ENCODE data around the gene UCKL1.
"Not testable (repeated sequence)": the region's sequence is repeated elsewhere in the genome, so short reads cannot be mapped to it uniquely, and the experiment has no call there.

Gene UCKL1

DNA sequence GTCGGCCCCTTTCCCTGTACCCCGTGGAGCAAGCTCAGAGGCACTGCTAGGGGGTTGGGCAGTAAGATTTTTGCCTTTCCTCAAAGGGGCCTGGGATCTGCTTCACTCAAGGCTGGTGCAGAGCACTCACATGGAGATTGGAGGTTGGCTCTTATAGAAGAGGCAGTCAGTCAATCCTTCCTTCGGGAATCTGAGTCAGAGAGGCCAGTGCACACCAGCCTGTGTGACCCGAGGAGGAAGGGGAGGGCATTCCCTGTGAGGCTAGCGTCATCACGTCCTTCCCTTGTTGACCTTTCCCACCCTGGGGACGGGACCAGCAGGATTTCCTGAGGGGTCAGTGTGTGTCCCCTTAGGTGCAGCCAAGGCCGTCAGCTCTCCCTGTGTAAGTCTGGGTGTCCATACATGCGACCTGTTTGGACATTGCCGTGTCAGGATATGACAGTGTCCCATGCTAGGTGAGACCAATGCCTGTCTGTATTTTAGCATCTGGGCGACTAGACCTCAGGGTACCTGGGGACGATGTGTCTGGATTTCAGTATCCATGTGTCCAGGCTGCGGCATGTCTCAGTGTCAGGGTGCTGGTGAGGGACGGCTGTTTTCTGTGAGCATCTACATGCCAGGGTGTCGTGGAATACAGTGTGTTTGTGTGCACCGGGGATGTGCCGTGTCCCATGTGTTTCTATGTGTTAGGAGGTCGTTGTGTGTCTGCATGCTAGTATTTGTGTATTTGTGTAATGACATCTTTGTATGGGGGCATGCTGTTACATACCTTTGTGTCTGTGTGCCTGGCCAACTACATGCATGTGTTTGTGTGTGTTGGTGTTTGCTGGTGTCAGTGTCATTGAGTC, 16.3 kb upstream of the UCKL1 start:
- DNase-seq: no peak

DNA sequence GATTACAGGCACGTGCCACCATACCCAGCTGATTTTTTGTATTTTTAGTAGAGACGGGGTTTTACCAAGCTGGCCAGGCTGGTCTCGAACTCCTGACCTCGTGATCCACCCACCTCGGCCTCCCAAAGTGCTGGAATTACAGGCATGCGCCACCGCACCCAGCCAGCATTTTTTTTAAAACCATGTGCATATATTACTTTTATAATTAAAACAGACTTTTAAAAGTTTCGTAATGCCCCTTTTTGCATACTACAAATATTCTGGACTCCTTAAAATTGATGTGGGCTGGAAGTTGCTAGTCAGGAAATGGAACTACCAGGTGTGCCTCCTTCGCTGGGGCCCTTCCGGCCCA, 15.7 kb upstream of the UCKL1 start:
- DNase-seq: not testable (repeated sequence)

DNA sequence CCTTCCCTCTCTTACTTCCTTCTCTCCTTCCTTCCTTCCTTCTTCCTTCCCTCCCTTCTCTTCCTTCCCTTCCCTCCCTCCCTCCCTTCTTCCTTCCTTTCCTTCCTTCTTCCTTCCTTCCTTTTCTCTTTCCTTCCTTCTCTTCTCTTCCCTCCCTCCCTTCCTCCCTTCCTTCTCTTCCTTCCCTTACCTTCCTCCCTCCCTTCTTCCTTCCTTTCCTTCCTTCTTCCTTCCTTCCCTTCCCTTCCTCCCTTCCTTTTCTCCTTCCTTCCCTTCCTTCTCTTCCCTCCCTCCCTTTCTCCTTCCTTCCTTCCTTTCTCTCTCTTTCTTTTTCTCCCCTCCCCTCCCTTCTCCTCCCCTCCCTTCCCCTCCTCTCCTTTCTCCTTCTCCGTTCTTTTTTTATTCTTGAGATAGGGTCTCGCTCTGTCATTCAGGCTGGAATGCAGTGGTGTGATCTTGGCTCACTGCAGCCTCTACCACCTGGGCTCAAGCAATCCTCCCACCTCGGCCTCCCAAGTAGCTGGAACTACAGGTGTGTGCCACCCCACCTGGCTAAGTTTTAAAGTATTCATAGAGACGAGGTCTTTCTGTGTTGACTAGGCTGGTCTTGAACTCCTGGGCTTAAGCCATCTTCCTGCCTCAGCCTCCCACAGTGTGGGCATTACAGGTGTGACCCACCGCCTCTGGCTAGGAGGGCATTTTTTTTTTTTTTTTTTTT, 14.7 kb upstream of the UCKL1 start:
- no peak for DNase-seq

DNA sequence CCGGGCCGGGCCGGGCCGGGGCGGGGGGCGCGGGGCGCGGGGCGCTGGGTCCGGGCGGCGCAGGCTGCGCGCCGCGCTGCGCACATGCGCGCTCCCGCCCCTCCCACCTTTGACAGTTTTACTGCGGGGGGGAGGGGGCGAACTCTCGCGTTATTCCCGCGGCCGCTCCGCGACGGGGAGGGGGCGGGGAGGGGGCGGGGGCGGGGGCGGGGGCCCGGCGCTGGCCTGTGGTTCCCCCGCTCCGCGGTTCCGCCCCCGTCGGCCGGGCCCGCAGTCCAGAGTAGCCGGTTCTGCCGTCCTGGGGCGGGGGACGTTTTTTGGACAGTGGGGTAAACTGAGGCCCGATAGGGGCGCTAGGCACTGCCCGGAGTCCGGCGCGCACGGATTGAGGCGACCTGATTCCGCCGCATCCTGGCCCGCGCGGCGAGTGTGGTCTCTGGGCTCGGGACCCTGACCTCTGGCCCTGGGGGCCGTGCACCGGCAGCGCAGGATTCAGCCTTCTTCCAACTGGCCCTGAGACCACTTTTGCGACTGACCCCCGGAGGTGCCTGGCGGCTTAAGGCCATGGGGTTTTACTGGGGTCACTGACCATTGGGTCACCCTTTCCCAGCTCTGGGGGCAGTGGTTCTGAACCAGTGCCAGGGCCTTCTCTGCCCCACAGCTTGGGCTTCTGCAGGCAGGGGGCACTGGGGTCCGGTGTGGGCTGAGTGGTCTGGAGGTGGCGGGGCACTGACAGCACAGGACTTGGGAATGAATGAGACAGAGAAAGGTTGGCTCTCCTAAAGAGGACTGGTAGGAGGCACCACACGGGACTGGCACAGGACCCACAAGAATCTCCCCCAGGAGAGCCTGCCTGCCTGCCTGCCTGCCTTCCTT, 13.9 kb upstream of the UCKL1 start, which contains the start of gene ZNF512B:
Gene ZNF512B, minus strand, starts transcription at position 93 of the 876 bp plus-strand sequence. CDS start 1,980 bp downstream, outside the sequence.
- DNase-seq: no peak

DNA sequence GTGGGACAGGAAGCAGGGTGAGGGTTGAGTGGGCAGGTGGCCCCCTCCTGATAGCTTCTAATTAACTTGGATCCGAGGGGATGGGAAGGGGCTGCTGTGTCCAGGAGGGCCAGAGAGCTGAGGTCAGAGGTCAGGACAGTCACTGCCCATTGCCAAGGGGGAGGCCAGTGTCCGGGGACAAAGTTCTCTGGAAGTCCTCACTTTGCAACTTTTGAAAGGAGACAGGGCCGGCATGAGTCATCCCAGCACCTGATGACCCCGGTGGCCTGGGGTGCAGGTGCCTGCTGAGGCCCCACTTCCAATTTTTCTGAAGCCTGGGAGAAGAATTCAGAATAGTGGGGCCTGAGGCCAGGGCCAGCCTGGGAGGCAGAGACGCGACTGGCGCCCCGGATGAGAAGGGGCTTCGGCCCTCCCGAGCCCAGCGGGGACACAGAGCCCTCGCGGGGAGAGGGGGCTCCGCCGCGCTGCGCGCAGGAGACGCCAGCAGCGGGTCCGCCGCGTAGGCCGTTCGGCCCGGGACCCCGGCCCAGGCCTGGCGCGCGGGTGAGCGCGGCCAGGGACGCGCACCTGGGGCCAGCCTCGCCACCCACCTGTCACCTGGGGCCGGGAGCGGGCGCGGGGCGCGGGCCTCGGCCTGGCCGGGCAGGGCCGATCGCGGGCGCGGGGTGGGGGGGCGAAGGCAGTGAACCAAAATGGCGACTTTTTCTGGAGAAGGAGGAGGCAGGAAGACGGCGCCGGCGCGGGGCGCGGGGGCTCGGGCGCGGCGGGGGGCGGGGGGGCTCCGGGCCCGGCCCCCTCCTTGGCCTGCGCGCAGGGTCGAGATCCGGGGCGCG, 12.9 kb upstream of the UCKL1 start:
- DNase-seq: no peak

DNA sequence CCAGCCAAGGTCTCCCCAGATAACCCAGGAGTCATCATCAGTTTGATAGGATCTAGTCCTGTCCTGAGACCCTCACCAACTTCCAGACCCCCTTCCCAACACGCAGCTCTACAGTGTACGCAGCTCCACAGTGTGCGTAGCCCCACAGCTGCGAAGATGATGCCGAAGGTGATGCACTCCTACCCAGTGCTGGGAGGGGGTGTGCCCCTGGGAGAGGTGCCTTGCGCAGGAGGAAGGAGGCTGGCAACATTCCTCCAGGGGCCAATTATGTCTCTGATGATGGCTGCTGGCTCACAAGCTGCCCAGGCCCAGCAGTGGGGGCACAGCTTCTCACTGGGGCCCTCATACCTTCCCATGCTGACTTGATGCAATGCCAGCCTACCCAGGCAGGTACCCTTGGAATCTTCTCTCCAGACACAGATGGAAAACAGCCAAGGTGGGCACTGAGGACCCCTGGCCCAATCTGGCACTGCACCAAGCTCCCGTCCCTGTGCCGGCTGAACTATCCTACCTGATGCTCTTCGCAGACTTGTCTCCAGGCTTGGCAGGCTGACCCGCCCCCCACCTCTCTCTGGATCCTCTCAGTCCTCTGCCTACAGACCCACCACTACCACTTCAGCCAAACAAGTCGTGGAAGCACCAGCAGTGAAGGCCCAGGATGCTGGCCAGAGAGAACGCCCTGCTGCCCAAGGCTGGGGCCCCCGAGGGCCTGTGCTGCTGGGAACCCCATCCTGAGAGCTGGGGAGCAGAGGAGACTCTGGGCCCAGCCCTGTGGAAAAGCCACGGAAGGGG, 12.1 kb upstream of the UCKL1 start:
- no peak for DNase-seq

DNA sequence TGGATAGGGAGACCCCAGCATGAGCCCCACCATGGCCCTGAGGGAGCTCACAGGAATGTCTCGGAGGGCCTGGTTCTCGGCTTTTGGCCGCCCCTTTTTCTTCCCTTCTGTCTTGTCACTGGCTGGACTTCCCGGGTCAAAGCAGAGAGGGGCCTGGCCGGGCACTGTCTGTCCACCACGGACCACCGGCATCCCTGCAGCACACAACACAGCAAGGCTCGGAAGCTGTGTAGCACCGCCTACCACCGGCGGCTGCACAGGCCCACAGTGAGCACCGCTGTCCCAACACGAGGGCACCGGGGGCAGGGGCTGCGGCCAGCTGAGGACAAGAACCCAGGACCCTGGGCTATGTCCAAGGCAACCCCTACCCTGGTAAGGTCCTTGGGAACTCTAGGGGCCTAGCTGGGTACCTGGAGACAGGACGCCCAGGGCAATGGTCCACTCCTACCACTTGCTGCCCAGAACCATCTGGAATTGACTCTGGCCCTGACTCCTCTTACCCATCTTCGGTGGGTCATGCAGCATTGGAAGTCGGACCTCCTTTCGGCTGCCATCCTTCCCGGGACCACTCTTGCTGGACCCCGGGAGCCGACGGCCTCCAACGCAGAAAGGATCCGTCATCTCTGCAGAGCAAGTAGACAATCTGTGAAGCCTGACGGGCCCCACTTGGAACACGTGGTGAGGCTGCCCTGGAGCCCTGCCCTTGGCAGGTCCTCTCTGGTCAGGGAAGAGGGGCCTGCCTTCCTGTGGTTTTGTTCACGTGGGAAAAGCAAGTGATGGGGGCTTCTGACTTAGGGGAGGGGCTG, 11.3 kb upstream of the UCKL1 start:
- DNase-seq: no peak

DNA sequence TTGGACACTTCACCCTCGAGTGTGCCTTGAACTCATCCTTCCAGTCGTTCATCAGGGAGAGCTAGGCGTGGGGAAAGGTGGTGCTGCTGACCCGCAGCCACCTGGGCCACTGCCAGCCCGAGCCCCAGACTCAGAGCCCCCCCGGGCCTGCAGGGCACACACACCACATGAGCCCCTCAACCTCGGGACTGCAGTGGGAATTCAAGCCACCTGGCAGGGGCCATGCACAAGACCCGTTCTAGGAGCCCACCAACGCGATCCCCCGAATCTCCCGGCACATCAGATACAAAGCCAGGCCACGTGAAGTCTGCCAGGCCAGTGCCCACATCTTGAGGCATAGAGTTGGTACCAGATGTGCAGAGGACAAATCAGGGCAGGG, 10.7 kb upstream of the UCKL1 start:
- no peak for DNase-seq

DNA sequence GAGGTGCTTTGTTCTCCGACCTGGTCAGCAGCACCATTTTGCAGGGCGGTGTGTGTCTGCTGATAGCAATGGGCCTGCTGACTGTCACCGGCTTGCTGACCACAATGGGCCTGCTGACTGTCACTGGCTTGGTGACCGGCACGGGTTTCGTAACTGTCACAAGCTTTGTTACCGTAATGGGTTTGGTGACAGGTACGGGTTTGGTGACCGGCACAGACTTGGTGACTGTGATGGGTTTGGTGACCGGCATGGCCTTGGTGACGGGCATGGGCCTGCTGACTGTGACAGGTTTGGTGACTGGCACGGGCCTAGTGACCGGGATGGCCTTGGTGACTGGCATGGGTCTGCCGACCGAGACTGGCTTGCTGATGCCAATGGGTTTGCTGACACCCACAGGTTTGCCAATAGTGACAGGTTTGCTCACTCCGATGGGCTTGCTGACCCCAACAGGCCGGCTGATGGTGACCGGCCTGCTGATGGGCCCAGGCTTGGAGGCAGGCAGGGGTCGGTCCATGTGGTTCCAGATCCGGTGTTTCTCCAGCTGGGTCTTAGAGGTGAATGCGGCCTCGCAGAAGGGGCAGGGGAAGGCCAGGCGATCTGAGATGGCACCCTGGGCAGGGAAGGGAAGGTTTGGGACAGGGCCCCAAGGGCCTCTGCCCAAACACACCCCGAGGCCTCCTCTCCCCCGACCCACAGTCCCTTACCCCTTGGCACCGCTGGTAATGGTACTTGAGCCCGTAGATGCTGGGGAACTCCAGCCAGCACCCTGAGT, 10.1 kb upstream of the UCKL1 start:
- DNase-seq: no peak

DNA sequence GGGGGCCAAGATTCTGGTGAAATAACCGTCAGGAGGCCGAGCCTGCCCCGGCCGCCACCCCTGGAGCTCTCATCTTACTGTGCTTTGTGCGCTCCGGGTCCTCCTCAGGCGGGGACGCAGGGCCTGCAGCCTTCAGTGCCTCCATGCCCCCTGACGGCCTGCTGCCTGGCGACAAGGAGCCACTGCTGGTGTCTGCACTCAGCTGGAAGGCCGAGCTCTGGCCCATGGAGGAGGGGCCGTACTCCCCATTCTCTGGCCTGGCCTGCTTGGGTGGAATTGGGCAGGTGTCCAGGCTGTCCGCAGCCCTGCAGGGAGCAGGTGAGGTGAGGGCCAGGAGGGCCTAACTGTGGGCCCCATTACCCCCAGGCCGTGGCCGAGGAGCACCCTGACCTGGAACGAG, 8.2 kb upstream of the UCKL1 start:
- DNase-seq: no peak

DNA sequence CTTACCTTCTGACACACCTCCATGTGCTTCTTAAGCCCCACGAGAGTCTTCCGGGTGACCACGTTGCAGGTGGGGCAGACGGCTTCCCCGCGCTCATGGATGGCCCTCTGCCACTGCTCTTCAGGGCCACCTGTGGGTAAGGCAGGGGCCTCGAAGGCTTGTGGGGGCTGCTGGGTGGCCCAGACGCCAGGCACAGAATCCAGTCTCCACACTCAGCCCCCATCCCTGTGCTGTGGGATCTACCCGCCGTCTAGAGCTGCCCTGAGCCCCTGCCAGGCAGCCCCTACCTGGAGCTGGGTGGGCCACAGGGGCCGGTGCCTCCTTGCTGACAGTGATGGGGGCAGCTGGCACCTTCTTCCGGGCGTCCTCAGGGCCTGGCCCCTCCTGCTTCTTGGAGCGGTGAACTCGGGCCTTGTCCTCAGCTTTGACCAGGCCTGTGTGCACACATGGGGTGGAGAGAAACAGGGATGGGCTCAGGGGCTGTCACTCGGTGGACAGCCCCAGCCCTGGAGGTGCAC, 7.6 kb upstream of the UCKL1 start:
- DNase-seq: no peak

DNA sequence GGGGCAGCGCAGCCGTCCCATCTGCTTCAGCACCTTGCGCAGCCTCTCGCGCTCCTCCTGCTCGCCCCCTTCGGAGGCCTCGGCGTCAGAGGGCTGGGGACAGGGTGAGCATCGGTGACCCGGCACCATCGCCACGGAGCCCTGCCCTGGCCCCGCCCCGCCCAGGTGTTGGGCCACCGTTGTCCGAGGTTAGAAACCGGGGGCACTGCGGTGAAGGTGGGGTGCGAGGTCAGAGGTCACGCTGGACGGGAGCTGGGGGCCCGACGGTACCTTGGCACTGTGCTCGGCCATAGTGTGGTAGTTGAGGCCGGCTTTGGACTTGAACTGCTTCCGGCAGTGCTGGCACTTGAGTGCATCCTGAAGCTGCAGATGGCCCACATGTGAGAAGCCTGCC, 7.1 kb upstream of the UCKL1 start:
- no peak for DNase-seq

DNA sequence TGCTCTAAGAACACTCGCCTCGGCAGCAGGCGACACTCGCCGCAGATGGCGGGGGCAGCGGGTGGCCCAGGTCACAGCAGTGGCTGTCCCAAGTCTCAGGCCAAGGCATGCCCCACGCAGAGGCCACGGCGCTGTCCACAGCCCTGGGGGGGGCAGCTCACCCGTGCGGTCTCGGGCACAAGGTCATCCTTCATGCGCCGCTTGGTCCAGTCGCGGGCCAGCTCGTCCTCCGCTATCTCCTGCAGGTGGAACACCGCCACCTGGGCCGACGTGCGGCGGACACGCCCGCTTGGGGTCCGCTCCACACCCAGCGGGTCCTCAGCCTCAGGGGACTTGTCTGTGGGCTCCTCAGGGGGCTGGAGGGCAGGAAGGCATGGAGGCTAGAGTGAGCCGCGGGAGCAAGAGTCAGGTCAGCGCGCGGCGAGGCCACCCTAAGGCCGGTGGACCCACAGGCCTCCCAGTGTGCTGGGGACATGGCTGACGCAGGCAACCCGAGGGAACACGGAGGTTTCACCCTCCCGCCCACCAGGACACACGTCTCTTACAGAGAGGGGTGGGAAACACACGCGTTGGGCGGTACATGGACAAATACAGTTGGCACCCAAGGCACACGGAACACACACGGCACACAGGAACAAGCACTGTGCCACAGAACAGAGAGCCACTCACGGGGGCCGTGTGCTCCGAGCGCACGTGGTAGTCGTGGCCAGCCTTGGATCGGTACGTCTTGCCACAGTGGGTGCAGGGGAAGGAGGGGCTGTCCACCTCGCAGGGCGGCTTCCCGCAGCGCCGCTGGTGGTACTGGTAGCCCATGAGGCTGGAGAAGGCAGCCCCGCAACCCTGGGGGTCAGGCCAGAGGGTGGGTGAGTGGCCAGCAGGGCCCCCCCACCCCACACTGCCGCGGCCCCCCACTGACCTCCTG, 6.5 kb upstream of the UCKL1 start:
- no peak for DNase-seq

DNA sequence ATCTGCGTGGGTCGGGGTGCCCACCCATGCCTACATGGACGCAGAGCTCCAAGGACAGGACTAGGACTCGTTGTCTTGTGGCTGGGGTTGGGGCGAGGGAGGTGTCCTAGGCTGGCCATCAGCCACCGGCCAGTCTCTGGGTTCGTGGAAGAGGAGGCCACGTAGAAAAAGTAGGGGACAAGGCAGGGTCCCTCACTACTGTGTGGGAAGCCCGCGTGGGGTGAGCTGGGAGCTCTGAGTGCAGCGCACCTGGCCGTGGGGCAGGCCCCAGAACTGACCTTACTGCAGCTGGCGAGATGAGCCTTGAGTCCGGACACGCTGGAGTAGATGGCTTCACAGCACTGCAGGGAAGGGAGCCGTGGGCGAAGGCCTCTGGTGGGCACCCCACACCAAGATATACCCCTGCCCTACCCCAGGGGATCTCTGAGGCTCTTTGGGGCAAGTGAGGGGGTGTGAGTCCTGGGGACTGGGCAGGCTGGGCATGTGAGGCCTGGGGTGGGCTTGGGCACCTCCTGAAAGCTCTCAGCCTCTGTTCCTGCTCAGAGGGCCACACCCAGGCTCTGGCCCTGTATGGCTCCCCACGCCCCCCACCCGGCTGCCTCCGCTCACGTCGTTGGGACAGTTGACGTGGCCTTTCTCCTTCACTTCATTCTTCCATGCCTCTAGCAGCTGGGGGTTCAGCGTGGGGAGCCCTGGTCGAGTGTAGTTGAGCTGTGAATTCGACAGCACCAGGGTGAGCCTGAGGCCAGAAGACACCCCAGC, 5.6 kb upstream of the UCKL1 start:
- no peak for DNase-seq

DNA sequence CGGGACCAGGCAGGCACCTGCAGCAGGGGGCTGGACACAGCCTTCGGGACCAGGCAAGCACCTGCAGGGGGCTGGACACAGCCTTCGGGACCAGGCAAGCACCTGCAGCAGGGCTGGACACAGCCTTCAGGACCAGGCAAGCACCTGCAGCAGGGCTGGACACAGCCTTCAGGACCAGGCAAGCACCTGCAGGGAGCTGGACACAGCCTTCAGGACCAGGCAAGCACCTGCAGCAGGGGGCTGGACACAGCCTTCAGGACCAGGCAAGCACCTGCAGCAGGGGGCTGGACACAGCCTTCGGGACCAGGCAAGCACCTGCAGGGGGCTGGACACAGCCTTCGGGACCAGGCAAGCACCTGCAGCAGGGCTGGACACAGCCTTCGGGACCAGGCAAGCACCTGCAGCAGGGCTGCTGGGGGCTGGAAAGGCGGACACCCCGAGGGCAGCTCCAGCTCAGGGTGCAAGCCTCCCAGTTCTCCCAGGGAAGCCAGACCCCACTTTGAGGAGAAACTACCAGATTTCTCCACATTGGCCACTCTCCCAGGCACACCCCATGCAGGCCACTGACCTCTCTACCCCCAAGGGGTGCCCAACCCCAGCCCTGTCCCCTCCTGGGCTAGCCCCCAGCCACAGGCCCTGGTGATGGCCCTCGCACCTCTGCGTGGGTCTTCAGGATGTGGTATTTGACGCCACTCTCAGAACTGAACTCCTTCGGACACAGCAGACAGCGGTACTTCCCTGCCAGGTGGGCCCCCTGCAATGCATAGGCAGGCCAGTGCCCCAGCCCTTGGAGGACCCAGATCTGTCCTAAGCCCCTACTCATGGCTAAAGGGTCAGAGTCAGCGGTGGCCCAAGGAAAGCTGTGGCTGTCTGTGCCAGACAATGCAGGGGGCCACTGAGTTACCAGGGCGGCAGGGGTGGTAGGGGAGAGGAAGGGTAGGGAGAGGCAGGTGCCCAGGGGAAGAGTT, 4.7 kb upstream of the UCKL1 start:
- not testable (repeated sequence) for DNase-seq

DNA sequence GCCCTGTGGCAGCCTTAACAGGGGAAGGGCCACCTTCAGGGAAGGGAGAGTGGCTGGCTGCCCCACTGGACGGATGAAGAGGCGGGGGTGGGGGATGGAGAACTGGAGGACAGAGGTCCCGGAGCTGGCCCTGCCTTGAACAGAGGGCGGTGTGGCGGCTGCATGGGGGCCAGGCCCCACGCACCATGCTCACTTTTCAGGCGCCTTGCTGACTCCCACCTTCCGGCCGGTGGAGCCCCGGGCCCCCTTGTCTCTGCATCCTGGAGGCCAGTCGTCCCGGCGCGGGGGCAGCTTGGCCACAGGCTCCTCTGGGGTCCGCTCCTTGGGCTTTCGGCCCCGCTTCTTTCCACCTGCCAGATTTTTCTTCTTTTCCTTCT, 3.5 kb upstream of the UCKL1 start:
- DNase-seq: no peak

All from activated gamma-delta T cell (primary cell).